Peyer's patch (tissue), 4 donors: ENCODE results near the gene HEPHL1.

Experiments
- CTCF ChIP-seq, 6 experiments: fragments of 450-650 bp in 4 of 6; fragments of 200-600 bp in 2 of 6; sonication (generic) in 1 of 6; IDR thresholded peaks; one replicate each; pipeline ENCODE4 v1.5.1; 2017 to 2019; ENCODE audit warnings: antibody characterized with exemption in 6 of 6, mild to moderate bottlenecking in 3 of 6, moderate library complexity in 1 of 6
- POLR2A ChIP-seq, 2 donors: fragments of 450-650 bp; IDR thresholded peaks; one replicate each; pipeline ENCODE4 v1.5.1; 2017; ENCODE audit warnings: antibody characterized with exemption in 2 of 2, mild to moderate bottlenecking in 2 of 2, moderate library complexity in 2 of 2

GRCh38 chr11:94140154-94140655 is 119.1 kb downstream of the HEPHL1 start:
- no peak for TF ChIP-seq CTCF (IDR thresholded peaks at IDR 0.05)
- no peak for TF ChIP-seq POLR2A (IDR thresholded peaks at IDR 0.05)
